Endothelial cell of umbilical vein (primary cell): ENCODE results near the gene SCAMP4. TPM values are rescaled to one million over a fixed set of nuclear protein-coding genes. Genes with fewer than 3 reads are reported as not detected.

Source experiments
- BruUV-seq: library from RNA; stranded (reverse); fragments of 400-500 nt; replicated peaks from 2 replicates; lab custom pipeline; 2021; lab: Mats Ljungman, UMichigan
- CTCF ChIA-PET: fragments of 300-600, 350-600 bp; sonication (Branson Sonifier 250); formaldehyde crosslinking; loops from one replicate; lab custom pipeline; 2021; ENCODE audit warnings: antibody characterized with exemption, inconsistent platforms; lab: Charles Lee
- POLR2A ChIA-PET: fragments of 300-600, 350-600 bp; sonication (Branson Sonifier 250); formaldehyde crosslinking; loops from one replicate; lab custom pipeline; 2021; ENCODE audit warnings: antibody characterized with exemption, inconsistent platforms; lab: Charles Lee
- DNase-seq: peaks from one replicate; pipeline ENCODE4 v3.0.0-alpha.2; 2011; ENCODE audit warnings: low read depth, low spot score
- FAIRE-seq: peaks from 2 replicates; lab custom pipeline; 2011; peaks lifted over from hg19 to GRCh38; lab: Jason Lieb, UNC
- H2AFZ ChIP-seq: 2 replicates; pipeline ENCODE4 v1.6.0; 2012; ENCODE audit warnings: low read depth, low read length, control low read depth, inconsistent platforms
- H3K27ac ChIP-seq: 2 replicates; pipeline ENCODE4 v1.5.1; 2011; ENCODE audit warnings: low read depth, mild to moderate bottlenecking, control low read depth, low read length, moderate library complexity; ENCODE audit not compliant: insufficient read depth
- H3K27me3 ChIP-seq, 2 experiments: 2 replicates each; pipeline versions ENCODE4 v1.6.0 to v1.6.1; 2011; ENCODE audit warnings: low read length in 2 of 2, mixed read lengths in 1 of 2; ENCODE audit not compliant: control insufficient read depth in 2 of 2, insufficient read depth in 2 of 2
- H3K36me3 ChIP-seq, 2 experiments: 2 replicates in 1 of 2; 3 replicates in 1 of 2; pipeline ENCODE4 v1.5.1; 2011; ENCODE audit warnings: low read length in 2 of 2, mild to moderate bottlenecking in 1 of 2, moderate library complexity in 1 of 2; ENCODE audit not compliant: control insufficient read depth in 2 of 2, insufficient read depth in 2 of 2; ENCODE audit errors: extremely low read depth in 1 of 2
- H3K4me1 ChIP-seq: 3 replicates; pipeline ENCODE4 v1.5.1; 2011; ENCODE audit warnings: mild to moderate bottlenecking, low read length; ENCODE audit not compliant: control insufficient read depth, insufficient read depth; ENCODE audit errors: extremely low read depth
- H3K4me2 ChIP-seq: 2 replicates; pipeline ENCODE4 v1.6.1; 2011; ENCODE audit warnings: low read length, control low read depth, mixed read lengths; ENCODE audit not compliant: insufficient read depth
- H3K4me3 ChIP-seq, 3 experiments: fragments of 200-600 bp in 1 of 3; sonication (generic), shearing (Covaris generic) in 1 of 3; replicated peaks in 1 of 3; 2 replicates each; pipeline ENCODE4 v1.5.1; 2011 to 2016; ENCODE audit warnings: control low read depth in 3 of 3, low read length in 3 of 3, mild to moderate bottlenecking in 2 of 3, inconsistent platforms in 1 of 3, low read depth in 1 of 3, moderate library complexity in 1 of 3; ENCODE audit not compliant: insufficient read depth in 1 of 3
- H3K79me2 ChIP-seq: 2 replicates; pipeline ENCODE4 v1.6.0; 2012; ENCODE audit warnings: low read length, inconsistent platforms; ENCODE audit not compliant: control insufficient read depth, insufficient read depth
- H3K9ac ChIP-seq: replicated peaks from 2 replicates; pipeline ENCODE3; 2011; ENCODE audit warnings: low read length, control low read depth; ENCODE audit not compliant: insufficient read depth; ENCODE audit errors: extremely low read depth
- H3K9me1 ChIP-seq: replicated peaks from 3 replicates; pipeline ENCODE4 v1.6.0; 2011; ENCODE audit warnings: mild to moderate bottlenecking, low read length; ENCODE audit not compliant: control insufficient read depth, insufficient read depth; ENCODE audit errors: extremely low read depth
- H3K9me3 ChIP-seq: replicated peaks from 2 replicates; pipeline ENCODE4 v1.5.1; 2012; ENCODE audit warnings: low read length, inconsistent platforms; ENCODE audit not compliant: control insufficient read depth, insufficient read depth
- H4K20me1 ChIP-seq: replicated peaks from 2 replicates; pipeline ENCODE3; 2011; ENCODE audit warnings: mild to moderate bottlenecking, low read length; ENCODE audit not compliant: control insufficient read depth, insufficient read depth; ENCODE audit errors: extremely low read depth
- CTCF ChIP-seq, 2 donors: IDR thresholded peaks; 1 replicate in 1 of 2; 2 replicates in 1 of 2; pipeline ENCODE4 v1.5.1; 2011; ENCODE audit warnings: low read length in 2 of 2, mild to moderate bottlenecking in 2 of 2, moderate library complexity in 2 of 2, control low read depth in 1 of 2, inconsistent platforms in 1 of 2, low read depth in 1 of 2; ENCODE audit not compliant: insufficient read depth in 1 of 2; ENCODE audit errors: extremely low read depth in 1 of 2
- EZH2 ChIP-seq: IDR thresholded peaks from 2 replicates; pipeline ENCODE4 v1.6.1; 2012; ENCODE audit warnings: borderline replicate concordance, low read depth, mild to moderate bottlenecking, moderate library complexity, low read length, inconsistent platforms; ENCODE audit not compliant: severe bottlenecking
- FOS ChIP-seq: IDR thresholded peaks from 2 replicates; pipeline ENCODE4 v1.6.1; 2011; ENCODE audit warnings: mild to moderate bottlenecking, low read length, moderate library complexity, borderline replicate concordance; ENCODE audit not compliant: insufficient read depth
- GATA2 ChIP-seq: IDR thresholded peaks from 2 replicates; pipeline ENCODE4 v1.7.0; 2011; ENCODE audit warnings: low read depth, mild to moderate bottlenecking, moderate library complexity, mixed read lengths, low read length; ENCODE audit not compliant: insufficient read length, insufficient read depth
- JUN ChIP-seq: IDR thresholded peaks from 2 replicates; pipeline ENCODE4 v1.6.1; 2011; ENCODE audit warnings: borderline replicate concordance, low read depth; ENCODE audit not compliant: insufficient read length, insufficient read depth
- MAX ChIP-seq: IDR thresholded peaks from 2 replicates; pipeline ENCODE4 v1.6.1; 2011; ENCODE audit not compliant: insufficient read depth, insufficient read length
- MYC ChIP-seq: IDR thresholded peaks from one replicate; pipeline ENCODE4 v1.6.1; 2011; ENCODE audit warnings: mild to moderate bottlenecking, low read depth, low read length
- POLR2A ChIP-seq: IDR thresholded peaks from 2 replicates; pipeline ENCODE4 v1.6.1; 2012; ENCODE audit warnings: low read depth, mild to moderate bottlenecking, control low read depth, low read length
- POLR2AphosphoS5 ChIP-seq: IDR thresholded peaks from 2 replicates; pipeline ENCODE4 v1.6.1; 2012; ENCODE audit warnings: low read depth, mild to moderate bottlenecking, control low read depth, low read length, moderate library complexity; ENCODE audit not compliant: insufficient read depth
- dilution Hi-C: fragments of 300-500 bp; cut with MboI; formaldehyde crosslinking; loops from one replicate; pipeline ENCODE4 v1.15.0; 2019; ENCODE audit warnings: low sequenced_read_pairs; ENCODE audit not compliant: extremely low pct_ligation_motif_present
- intact Hi-C: fragments of 100-400 bp; cut with micrococcal nuclease; formaldehyde crosslinking; loops from one replicate; pipeline ENCODE4 v1.10.0; 2022
- polyA plus RNA-seq, 4 experiments: library from polyadenylated mRNA; depleted of rRNA in 3 of 4; stranded (reverse) in 3 of 4; unstranded in 1 of 4; fragments of >200 nt; gene quantifications; 2 replicates each; pipeline versions ENCODE4 v1.2.1 to v1.2.3, GENCODE V29; 2011 to 2012; ENCODE audit warnings: missing spikeins in 1 of 4
- total RNA-seq: library from RNA; stranded (reverse); gene quantifications from 2 replicates; pipeline ENCODE4 v1.2.3, GENCODE V29; 2021

SCAMP4 gene
- total and polyA plus RNA-seq, 2 donors (not counting 3 experiments of a cell fraction or from before 2014, with no cell fraction given): 24.4 to 68.2 TPM

DNA sequence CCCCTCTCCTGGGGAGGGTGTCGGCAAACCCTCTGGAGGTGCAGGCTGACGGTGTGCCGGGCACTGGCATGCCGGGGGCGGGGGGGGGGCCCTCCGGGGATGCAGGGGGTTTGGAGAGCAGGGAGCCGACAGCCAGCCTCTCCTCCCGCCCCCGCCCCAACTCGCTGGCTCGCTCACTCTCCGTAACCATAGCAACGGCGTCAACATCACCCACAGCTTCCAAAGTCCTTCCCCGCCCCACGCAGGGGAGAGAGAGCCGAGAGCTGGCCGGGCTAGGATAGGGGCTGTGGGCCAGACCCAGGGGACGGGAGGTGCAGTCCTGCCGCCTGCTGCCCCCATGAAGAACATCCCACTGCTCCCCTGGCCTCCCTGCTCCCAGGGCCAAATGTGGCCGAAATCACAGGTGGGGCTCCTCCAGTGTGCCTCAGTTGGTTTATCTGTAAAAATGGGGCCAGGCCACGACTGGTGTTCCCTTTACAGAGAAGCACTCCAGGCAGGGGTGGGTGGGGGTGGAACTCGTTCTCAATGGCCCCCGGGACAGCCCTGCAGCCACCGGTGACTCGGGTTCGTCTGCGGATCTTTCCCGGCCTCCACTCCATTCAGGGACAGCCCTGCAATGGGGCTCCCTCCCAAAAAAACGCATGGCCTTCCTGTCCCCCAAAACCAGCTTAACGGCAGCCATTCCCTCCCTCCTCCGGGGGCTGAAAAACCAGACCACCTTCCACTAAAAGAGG lies 45.0 kb upstream of the SCAMP4 start:
- dilution Hi-C loops (no loop called here), intact Hi-C loops (no loop called here)
- Histone ChIP-seq H3K36me3 (no peaks in the 10 kb centered on the region), H3K9ac (no peak overlapping the region), H3K27ac (no peak overlapping the region), H3K9me1 (no peaks in the 10 kb centered on the region), H3K79me2 (peaks cover 75% of the 10 kb centered on the region), H3K4me1 (peaks cover 47% of the 10 kb centered on the region), H3K4me2 (peak overlapping the region; percentile 89), H3K9me3 (no peaks in the 10 kb centered on the region), H3K4me3 (peak overlapping the region in 1 of 3 experiments; percentile 19), H3K27me3 (no peaks in the 10 kb centered on the region), H2AFZ (no peak overlapping the region), H4K20me1 (no peaks in the 10 kb centered on the region)
- TF ChIP-seq MAX (no peak), JUN (no peak), GATA2 (no peak), EZH2 (no peak), FOS (no peak), POLR2AphosphoS5 (no peak), POLR2A (no peak), MYC (no peak), CTCF (IDR thresholded peaks at IDR 0.05; ENCODE audit: extremely low read depth in 1 of 2, insufficient read depth in 1 of 2, low read depth in 1 of 2, low read length in 2 of 2) (no peak)
- FAIRE-seq: no peak
- DNase-seq: no peak
- ChIA-PET POLR2A (interaction anchor here (0.6 kb wide), 1 partner anchor 864 kb away, joined by 7 read pairs; no protein-coding TSS in a partner anchor), CTCF (no interaction called here)
- no TSS peak for BruUV-seq
